Skeletal muscle tissue (tissue), 2 donors: Measurements from ENCODE around the gene TMEM14A. TPM values are rescaled to one million over a fixed set of nuclear protein-coding genes. Genes with fewer than 3 reads are reported as not detected.

ENCODE experiments used
- small RNA-seq: library from RNA; depleted of rRNA; stranded (forward); fragments of <200 nt; gene quantifications from one replicate; pipeline ENCODE3, GENCODE V24; 2014
- total RNA-seq: library from RNA; depleted of rRNA; stranded (reverse); fragments of >200 nt; gene quantifications from one replicate; pipeline ENCODE4 v1.2.3, GENCODE V29; 2014

TMEM14A gene
- total RNA-seq, 1 donor from 2014 or later, result 7.3 TPM

Small RNA genes within 50 kb of the gene (small RNA-seq; reads per million reads assigned to genes)
- not detected for gene AL109918.2

Other genes with a start within 250 kb of the TMEM14A start
- gene TRAM2, start 94.1 kb upstream of the TMEM14A start, total RNA-seq, result 13.6 TPM
- under 0.01 TPM for gene GSTA2, start 92.4 kb downstream of the TMEM14A start, total RNA-seq
- not detected for gene GSTA1, start 132.7 kb downstream of the TMEM14A start, total RNA-seq
- not detected for gene GSTA5, start 169.7 kb downstream of the TMEM14A start, total RNA-seq
- not detected for gene GSTA3, start 238.6 kb downstream of the TMEM14A start, total RNA-seq